ENCODE data around the gene CCDC167.

CCDC167 gene

DNA sequence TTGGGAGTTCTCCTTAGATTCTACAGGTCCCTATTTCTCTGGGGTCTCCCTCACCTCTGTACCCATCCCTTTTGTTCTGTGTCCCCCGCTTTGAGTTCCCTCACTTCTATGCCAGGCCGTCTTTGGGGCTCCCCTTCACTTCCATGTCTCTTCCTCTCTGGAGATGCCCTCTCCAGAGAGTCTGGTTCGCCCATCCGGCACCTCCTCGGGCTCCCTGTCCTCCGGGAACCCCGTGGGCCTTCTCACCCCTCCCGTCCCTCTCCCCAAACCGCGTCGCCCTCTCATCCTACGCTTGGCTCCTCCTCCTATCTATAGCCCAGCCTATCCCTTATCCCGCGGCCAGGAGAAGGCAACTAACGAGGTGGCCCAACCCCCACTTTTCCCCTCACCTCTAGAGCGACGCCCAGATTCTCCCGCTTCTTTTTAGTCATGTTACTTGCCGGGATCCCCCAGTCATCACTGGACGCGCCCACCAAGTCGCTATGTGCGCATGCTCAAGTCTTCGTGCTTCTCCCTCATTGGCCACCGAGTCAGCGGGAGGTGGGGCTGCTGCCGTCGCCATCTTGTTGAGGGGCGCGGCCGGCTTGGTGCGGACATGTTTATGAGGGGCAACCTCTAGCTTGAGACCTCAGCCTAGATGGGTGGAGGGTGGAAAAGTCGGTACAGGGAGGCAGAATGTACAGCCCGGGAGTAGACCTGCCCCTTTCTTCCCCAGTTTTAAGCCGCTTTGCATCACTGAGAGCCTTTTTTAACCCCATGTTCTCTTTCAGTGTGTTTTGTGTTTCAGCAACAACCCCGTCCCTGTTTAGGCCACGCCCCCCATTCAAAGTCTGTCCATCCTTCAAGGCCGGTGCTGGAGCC, at the start of gene CCDC167:
TSS of gene CCDC167 (minus strand) at position 461 of the 861 bp plus-strand sequence. CDS start at position 431, 30 bp downstream.
- DNase-seq = peak; percentile 96

DNA sequence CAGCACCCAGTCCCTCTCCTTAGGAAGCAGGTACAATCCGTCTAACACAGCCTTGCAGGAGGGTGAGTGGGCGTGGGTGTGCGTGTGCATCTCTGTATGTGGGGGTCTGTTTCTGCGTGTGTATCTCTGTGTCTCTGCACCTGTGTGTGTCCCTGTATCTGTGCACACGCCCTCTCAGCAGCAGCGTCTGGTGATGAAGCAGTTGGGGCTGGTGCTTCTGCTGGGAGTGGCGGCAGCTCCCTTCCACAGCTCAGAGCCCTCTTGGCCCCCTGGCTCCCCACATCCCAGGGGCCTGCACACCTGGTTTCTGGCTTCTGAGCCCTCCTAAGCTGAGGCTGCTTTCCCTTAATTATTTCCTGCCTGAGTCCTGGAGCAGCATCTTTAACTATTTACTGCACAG, 49.5 kb upstream of the CCDC167 start:
- no peak for DNase-seq

DNA sequence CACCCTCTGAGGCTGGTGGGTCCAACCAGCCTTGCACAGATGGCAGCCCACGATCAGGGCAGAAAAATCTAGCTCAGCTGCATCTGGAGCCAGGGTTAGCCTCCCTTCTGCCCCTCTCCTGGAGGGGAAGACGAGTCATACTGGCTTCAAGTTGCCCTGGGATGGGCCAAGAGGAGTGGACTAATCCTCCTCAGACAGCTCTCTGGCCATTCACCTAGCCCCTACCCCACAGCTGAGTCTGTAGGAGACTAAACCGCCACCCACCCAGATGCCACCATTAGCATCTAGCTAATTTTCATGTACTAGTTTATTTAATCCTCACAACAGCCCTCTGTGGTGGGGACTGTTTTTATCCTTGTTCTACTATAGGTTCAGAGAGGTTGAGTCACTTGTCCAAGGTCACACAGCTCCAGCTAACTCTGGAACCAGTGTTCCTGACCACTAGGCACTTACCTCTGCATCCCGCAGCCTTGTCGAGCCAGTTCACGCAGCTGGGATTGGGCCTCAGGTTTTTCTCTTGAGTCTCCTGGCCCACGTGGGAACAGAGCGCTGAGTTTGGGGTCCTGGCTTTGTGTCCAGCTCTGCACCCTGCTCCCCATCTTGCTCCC, 48.5 kb upstream of the CCDC167 start:
- no peak for DNase-seq

DNA sequence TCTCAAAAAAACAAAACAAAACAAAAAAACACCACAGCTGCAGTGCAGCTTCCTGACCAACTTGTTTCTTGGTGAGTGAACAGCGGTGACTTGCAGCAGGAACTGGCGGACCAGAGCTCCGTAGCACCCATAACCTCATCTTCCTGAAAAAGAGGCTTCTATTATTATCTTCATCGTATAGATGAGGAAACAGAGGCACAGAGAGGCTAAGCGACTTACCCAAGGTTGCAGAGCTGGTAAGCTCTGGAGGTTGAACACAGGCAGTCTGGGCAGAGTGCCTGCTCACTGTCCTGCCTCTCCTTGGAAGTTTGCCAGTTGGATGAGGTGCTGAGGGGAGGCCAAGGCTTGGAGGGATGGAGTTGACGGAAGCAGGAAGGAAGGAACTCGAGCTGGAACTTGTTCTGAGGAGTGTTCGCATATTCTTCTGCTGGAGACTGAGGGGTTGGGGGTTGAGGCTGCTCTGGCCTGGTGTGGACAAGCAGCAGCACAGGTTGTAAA, 47.9 kb upstream of the CCDC167 start:
- peak; percentile 18 for DNase-seq

DNA sequence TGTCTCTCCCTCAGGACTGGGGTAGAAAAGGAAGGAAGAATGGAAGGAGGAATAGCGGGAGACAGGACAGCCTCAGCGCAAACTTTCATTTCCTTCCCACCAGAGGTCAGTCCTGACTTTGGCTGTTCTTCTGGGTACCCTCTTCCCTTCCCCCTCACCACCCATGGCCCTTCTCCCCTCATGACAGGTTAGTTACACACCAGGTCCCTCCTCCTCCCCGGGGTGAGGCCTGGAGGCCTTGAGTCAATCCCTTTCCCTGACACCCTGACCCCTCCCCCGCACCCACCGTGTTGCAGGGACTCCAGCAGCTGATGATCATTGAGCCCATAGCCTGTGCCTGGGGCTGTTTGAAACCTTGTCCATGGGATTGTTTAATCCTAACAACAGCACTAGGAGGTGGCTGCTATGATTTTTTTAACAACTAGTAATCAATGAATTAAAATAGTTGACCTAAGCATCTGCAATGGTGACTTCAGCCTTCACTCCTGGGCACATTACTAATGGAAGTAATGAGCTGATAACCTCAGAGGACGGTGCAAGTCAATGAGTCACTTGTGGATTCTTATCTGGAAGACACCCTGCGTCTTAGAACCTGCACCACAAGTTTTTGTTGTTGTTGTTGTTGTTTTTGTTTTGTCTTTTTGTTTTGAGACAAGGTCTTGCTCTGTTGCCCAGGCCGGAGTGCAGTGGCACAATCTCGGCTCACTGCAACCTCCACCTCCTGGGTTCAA, 46.6 kb upstream of the CCDC167 start:
- DNase-seq = no peak

DNA sequence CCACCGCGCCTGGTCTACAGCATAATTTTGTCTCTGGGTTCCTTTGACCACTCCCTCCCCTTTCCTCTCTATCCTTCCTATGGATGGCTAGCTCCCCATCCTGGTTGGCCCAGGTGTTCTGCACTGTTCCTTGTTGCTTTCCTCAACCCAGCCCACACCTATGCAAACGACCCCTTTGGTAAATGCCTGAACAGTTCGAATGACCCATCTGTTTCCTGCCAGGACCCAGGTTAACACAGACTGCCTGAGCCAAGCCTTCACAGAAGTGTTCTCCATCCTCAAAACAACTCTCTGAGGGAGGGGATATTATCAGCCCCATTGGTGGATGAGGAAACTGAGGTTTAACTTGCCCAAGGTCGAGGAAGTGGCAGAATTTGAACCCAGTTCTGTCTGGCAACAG, 44.8 kb upstream of the CCDC167 start:
- DNase-seq = no peak

DNA sequence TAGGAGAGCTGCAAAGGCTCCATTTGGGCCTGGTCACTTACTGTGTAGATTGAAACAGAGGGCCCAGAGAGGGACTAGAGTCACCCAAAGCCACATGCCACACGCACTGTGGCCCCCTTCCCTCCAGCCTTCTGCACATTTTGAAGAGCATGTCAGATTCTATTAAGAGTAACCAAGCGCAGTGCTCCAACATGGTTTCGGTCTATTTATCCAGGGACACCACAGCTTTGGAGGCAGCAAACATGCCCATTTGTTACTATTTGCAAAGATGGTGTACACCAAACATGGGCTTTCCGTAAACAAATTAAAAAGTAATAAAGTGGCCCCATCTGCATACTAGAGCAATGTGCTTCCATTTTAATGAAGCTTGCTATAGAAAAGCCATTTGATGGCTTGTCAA, 43.7 kb upstream of the CCDC167 start:
- no peak for DNase-seq

DNA sequence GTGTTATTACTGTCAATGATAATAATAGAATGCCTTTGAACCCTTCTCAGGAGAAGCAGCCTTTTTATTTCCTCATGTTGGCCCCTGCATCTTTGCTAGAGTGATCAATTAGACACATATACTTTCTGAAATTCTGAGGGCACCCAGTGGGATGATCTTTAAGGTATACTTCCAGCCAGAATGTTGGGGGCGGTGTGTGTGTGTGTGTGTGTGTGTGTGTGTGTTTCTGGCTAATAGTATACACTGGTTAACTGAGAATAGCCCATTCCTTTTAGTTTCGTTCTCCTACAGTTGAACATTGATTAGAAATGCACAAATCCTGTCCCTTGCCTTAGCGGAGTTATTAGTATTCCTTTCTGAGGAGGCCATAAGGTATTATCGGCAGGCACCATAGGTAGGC, 41.7 kb upstream of the CCDC167 start:
- DNase-seq = no peak

DNA sequence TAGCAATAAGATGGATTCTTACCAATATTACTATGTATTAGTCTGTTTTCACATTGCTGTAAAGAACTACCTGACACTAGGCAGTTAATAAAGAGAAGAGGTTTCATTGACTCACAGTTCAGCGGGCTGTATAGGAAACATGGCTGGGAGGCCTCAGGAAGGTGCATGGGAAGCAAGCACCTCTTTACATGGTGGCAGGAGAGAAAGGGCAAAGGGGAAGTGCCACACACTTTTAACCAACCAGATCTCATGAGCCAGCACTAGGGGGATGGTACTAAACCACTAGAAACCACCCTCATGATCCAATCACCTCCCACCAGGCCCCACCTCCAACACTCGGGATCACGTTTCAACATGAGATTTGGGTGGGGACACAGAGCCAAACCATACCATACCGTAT, 40.7 kb upstream of the CCDC167 start:
- DNase-seq = no peak

DNA sequence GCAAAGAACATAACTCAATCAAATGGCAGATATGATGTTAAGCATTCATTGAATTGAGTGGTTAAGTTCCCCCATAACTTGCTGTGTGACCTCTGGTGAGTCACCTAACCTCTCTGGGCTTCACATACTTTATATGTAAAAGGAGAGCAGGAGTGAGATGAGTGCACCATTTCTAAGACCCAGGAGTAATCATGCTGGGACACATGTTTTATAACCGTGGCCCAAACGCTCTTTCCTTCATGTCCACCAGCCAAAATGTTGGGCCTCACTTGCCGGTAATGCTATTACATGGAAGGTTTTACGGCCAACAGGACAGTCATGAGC, 40.3 kb upstream of the CCDC167 start:
- no peak for DNase-seq

DNA sequence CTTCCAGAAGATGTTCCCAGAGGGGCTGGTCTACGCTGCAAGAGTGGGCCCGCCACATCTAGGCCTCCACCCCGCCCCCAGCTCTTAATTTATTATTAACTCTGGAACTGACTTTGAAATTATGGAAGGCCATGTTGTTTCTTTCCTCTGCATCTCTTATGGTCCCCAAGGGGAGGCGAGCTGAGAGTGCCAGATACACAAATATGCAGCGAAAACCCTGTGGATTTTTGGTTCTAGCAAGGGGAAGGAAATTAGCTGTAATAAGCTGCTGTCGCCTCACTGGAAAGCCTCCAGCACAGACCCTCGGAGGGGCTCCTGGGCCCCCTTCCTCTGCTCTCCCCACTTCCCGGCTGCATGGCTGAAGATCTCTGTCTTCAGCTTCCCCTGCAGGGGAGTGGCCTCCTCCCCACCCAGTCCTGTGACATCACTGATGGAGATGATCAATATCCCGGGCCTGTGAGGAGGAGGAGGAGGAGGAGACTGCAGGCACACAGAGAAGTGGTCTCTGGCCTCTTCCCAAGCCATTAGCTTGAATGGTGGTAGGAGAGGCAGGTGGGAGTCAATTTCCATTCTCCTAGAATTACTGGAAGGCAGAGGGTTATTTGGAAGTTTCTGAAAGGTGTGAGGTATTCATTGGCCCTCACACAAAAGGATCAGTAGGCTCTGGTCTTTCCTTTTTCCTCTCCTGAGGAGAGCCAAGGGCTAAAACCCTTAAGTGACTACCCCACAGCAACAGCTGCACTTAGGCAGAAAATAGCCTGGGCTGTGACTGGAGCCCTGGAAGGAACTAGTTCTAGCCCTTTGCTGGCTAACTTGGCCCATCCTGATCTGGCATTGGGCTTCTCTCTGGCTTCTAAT, 39.7 kb upstream of the CCDC167 start:
- no peak for DNase-seq

DNA sequence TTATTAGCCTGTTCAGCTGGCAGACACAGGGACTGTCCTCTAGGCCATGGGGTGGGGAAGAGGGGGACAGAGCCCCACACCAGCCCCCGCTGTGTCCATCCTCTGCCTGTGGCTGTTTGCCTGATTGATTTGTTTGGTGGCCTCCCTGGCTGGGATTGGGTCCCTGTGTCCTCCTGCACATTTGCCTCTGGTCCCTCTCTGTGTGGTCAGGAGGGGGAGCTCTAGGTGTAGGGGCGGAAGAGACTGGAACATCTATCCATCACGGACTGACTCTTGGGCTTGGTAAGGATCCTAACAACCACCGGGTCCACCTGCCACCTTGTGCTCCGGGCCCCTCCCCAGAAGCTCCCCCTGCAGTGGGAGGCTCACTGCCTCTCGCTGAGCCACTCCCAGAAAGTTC, 38.4 kb upstream of the CCDC167 start:
- DNase-seq = no peak

DNA sequence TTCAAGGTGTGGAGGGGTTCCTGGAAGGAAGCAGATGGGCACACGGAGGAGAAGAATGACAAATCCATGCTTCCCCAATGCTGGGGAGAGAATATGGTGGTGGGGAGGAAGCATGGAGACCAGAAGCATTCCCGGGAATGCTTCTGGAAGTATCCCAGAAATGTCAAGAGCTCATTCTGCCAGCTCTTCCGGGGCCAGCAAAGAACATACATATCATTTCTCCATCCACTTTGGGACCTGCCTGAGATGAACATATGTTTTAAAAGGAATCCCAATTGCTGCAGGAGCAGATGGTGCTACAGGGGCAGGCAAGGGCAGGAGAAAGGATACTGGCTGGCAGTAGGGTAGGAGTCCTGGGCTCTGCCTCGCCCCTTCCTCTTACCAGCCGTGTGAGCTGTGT, 37.9 kb upstream of the CCDC167 start:
- DNase-seq = no peak

DNA sequence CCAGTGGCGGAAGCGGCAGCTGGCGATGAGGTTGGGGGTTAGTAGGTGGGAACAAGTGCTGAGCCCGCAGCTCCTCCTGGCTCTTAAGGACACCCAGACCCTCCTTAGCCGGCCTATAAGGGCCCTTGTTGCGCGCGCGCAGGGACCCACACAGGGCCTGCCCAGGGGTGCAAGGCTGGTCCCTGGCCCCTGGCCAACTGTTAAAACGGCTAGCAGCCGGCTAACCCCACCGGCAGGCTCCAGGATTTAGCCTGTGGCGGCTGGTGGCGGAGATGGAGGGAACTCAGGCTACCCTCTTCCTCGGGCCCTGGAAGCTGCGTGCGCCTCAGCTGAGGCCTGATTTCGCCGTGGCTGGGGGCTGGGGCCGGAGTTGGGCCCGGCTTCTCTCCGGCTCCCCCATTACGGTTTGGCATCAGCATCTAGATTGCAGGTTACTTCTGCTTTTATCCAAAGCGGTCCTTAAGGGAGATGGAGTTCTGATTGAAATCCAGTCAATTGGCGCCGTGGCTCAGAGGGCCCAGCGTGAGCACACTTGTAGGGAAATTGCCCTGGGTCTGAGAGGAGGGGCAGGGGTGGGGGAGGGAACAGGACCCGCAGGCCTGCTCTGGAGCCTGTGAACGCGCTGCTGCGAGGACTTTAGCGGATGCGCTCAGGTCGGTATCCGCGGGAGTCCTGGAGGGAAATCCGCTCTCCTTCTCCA, 36.9 kb upstream of the CCDC167 start:
- no peak for DNase-seq

DNA sequence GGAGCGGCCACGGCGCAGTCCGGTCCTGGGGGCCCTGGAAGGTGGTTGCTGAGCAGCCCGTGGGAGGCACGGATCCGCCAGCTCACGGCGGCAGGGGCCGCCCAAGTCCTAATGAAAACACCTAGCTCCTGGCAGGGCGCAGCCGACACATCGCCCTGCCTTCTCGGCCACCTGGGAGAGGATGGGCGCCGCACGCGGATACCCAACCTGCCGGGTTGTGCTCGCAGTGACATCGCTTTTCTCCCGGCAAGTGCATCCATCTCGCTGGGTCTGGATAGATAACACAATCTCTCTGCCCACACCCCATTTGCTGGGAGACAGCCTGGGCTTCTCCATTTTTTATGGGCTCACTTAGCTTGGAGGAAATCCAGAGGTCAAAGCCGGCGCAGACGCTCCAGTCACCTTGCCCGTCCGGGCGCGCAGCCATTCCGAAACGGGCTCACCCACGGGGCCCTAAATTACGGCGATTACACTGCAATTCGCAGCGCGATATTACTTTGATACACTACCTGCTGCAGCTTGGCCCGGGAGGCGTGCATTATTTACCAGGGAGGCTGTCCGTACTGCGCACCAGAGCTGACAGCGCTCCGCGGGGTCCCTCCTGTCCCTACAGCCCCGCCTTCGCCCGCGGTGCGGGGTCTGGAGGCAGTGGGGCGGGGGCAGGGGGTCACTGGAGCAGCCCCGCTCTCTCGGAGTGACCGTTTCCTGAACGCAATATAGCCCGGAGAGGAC, 36.2 kb upstream of the CCDC167 start:
- DNase-seq = no peak

DNA sequence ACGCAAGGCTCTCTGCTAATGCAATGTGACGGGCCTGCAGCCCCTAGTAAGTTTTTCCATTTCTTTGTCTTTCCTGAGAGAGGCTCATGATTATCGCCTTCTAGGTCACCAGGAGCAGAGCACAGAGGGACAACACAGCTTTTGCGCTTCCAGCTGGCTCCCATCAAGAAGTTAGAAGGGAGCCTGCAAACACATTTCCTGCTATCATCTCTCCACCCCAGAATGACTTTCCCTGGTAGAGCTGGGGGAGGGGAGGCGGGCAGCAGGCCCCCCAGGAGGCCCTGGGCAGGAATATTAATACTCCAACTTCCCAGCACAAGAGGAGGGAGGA, 35.7 kb upstream of the CCDC167 start:
- no peak for DNase-seq

DNA sequence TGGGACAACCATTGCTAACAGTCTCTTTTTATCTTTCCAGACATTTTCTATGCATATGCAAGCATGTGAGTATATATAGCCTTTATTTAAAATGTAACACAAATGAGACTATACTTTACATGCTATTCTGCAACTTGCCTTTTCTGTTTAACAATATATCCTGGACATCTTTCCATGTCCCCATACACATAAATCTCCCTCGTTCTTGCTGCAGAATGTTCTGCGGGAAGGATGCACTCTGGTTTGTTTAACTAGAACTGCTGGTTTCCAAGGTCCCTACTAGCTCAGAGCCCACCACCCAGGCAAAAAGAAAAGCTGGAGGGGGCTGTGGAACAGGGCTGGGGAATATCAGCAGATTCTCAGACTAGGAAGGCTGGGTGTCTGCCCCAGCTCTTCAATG, 35.2 kb upstream of the CCDC167 start:
- DNase-seq = no peak

DNA sequence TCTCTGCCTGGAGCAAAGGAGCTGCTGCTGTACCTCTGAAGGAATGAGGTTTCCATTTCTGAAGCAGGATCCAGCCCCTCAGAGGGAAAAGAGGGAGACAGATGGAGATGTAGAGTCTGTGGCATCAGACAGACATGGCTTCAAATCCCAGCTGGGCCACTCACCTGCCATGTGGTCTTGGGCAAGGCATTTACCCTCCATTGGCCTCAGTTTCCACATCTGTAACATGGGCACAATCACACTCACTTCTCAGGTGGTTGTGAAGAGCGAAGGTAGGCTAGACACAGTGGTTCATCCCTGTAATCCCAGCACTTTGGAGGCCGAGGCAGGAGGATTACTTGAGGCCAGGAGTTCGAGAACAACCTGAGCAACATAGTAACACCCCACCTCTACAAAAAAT, 32.4 kb upstream of the CCDC167 start:
- DNase-seq = no peak

DNA sequence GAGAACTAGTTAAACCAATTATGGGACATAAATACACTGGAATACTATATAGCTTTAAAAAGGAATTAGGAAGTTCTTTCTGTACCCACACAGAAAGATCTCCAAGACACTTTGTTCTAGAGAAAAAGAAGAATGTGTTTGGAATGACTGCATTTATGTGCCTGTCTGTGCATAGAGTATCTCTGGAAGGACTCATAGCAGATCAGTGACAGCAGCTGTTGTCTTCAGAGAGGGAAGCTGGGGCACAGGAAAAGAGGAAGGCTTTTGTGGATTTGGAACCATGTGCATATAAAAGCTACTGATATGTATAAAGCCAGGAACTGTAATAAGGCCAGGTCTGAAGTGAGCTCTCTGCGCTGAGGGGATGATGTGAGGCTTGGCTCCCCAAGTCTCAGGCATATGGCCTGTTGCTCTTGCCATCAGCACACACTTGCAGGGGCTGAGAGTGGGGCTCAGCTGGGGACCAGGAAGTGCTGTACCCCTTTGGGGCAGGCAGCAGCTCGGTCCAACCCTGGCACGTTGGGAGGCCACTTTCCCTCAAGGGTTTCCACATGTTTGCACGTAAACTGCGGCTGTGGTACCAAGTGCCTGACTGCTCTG, 31.8 kb upstream of the CCDC167 start:
- no peak for DNase-seq

DNA sequence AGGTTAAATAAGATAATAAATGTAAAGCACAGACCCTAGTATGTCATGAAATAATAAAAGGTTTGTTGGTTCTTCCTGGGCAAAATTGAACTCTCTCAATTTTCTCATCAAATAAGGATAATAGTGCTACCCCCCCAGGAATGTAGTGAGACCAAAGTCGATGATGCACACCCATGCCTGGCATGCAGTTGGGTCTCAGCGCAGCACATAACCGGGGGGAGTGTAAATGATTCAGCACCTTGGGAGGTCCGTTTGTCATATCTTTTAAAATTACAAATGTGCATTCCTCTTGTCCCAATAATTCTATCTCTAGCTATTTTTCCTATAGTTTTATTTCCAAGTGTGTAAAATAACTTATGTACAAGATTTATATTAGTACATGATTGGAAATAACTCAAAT, 31.3 kb upstream of the CCDC167 start:
- no peak for DNase-seq

DNA sequence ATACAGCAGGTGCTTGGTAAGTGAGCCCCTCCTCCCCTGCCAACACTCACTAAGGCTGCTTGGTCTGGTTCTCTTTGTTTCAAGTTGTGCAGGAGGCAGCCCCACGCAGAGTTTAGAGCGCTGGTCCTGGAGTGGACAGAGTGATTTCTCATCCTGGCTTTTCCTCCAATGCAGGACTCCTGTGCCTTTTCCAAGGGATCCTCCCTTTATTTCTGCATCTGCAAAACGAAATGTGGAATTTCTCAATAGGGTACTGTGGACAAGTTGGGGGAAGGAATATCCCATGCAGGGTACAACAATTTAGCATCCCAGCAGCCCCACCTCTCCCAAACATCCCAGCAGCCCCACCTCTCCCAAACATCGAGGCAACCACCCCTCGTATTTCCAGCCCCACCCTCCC, 30.6 kb upstream of the CCDC167 start:
- DNase-seq = no peak
